Anterior cingulate cortex (tissue), 58 donors: Measurements from ENCODE around the gene DPM1.

ENCODE experiments used
- DNase-seq, 58 donors: peaks; one replicate each; lab custom pipeline; 2025; lab: John Stamatoyannopoulos, UW

DPM1 gene

DNA sequence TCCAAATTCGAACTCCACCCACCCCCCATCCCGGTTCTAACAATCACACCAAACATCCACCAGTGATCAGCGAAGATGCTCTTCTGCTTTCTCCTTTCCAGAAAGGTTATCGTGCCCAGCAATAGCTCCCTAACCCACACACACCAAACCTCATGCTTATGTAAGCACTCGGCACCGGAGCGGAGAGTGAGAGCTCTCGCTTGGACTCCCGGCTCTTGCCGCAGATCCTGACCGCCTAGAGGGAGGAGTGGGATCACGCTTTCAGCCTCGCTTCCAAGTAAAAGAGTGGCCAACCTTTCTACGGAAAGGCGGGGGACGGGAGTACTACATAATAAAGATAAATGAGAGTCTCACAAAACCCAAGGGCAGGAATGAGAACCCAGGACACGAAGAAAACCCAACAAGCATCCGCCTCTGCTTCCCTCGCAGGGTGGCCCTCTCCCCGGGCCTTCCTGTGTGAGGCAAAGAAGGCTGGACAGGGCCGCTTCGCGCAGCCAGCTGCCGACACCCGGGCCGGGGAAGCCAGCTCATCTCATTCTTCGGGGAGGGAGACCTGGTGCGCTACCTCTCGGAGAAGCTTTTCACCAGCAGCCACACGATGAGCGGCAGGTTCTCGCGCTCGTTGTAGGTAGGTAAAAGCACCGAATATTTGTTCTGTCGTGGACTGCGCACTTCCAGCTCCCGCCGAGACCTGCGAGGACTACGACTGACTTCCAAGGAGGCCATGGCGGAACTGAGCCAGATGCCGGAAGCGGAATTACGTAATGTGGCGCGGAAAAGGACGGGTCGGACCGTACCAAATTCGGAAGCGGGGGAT is at the start of gene DPM1:
Gene DPM1, minus strand, starts transcription at position 735 of the 817 bp plus-strand sequence. Its CDS starts 9 bp downstream, at position 726.
- peak in 57 of 58 donors; percentile 24 to 95 (median 83) for DNase-seq

- DNase-seq: no peak
Observed at GRCh38 chr20:51005214-51005613, 46.9 kb upstream of the DPM1 start.

DNA sequence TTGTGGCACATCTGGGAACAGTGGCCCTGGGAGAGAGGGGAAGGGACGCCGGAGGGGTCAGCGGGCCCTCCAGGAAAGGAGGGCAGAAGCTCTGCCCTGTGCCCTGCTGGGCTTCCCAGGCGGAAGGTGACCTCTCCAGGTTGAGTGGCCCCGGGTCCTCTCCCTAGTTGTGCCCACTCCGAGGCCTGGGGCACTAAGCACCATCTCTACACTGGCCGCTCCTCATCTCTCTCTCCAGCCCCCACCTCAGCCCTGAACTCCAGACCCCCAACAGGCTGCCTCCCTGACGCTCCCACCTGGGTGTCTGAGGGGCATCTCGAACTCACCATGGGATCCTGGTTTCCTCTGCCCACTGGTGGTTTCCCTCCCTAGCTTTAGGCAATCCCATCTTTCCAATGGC is 46.4 kb upstream of the DPM1 start:
- no peak for DNase-seq

GRCh38 chr20:51004305-51004727 is 46.0 kb upstream of the DPM1 start:
- no peak for DNase-seq

DNA sequence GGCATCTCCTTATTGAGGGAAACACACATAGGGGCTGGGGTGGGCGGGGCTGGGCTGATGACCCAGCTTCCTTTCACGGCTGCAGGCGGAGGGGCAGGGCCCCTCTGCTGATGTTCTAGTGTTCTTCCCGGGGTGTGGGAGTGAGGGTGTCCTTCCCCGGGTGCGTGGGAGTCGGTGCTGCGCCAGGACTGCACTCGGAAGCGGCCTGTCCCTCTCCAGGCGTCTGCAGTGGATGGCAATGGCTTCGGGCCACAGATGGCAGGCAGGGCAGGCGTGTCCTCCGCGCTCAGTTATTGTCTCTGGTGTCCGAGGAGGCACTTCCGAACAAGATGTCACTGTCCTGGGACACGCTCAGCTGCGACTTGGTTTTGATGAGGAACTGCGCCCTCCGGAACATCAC is 45.4 kb upstream of the DPM1 start:
- no peak for DNase-seq

- DNase-seq: no peak
Observed at GRCh38 chr20:51002633-51003032, 44.3 kb upstream of the DPM1 start.

DNA sequence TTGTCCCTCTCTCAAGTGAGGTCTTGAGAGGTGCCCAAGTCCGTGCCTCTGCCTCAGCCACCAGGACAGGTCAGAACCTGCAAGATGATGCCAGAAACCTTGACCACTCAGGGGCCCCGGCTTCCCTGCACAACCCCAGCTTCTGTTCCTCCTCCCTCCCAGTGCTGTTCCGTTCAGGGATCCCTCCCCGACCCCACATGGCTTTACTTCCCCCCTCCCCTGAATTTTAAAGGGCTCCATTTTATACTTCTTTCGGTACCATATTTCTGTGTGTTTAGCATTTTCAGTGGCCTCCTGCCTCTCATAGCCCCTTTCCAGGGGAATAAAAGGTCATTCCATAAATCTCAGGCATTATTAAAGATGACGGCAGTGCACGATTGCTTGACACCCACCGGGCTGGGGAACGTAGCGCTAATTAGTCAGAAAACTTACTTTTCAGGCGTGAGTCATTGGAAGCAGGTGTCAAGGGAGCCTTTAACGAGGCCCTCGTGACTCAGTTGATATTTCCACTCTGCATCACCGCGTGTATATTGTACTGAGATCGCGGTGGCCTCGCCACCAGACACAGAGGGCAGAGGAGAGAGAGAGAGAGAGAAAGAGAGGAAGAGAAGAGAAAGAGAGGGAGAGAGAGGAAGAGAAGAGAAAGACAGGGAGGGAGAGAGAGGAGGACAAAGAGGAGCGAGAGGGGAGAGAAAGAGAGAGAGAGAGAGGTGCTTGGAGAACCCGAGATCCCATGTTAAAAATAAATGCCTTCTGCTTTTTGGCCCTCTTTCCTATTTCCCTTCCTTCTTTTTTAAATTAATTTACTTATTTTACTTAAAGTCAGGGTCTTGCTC is 43.3 kb upstream of the DPM1 start:
- DNase-seq: no peak

DNA sequence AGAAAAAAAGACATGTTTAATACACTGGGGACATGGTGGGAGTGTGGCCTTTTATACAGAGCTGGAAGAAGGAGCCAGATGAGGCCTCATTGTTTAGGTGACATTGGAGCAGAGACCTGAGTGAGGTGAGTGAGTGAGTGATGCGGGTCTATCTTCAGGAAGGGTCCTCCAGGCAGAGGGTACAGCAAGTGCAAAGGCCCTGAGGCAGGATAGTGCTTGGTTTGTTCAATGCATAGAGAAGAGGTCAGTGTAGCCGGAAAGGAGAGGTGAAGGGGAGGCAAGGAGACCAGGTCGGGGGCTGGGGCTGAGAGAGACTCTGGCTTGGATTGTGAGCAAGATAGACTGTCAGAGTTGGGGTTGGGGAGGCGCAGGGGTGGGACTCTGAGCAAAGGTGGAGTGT is 41.0 kb upstream of the DPM1 start:
- no peak for DNase-seq

DNA sequence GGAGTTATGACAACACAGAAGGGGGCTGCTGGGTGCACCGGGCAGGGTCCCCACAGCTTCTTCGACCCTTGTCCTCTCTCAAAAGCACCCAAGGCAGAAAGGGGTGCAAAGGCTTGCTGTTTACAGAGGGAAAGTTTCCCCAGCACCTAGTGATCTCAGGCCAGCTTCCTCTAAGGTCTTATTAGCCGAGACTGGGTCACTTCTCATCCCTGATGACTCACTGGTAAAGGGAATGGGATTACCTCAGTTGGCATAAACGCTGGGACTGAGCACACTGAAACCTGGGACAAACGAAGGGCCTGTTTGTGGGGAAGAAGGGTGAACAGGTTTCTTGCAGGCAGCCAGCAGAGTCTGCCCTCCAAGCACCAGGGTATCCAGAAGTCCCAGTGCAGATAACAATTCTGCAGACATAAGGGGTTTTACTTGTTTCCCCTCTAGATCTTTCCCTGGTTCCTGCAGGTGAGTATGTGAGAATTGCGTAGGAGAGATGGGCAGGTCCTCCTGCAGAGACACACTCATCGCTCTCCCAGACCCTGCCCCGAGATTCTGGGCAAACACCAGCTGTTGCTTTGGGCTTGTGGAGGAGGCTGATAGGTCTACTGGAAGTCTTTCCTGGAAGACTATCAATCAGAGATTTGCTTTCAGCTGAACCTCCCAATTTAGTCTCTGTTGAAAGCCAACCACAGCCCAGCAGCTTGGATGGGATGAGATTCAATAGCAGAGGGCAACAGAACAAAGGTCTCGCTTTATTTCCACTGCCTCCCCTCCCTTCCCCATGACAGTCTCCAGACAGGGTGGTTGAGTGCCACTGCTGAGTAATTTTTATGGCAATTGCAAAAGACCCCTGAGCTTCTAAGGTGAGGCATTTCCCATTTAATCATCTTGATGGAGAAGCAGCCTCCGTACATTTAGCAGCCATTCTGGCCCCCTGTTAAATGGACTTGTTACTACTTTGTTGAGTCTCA is 38.9 kb upstream of the DPM1 start:
- DNase-seq: no peak

DNA sequence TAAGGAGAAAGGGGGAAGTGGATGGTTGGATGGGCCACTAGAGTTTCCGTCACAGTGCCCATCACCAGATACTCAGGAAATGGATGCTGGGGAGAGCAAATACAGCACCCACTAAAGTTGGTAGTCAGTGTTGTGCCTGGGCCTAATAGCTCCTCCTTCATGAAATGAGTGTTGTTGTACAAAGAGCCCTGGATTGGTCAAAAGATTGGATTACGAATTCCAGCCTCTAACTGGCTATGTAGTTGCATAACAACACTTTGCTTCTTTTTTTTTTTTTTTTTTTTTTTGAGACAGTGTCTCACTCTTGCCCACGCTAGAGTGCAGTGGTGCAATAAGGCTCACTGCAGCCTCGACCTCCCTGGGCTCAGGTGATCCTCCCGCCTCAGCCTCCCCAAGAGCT is 37.2 kb upstream of the DPM1 start:
- DNase-seq: no peak

DNA sequence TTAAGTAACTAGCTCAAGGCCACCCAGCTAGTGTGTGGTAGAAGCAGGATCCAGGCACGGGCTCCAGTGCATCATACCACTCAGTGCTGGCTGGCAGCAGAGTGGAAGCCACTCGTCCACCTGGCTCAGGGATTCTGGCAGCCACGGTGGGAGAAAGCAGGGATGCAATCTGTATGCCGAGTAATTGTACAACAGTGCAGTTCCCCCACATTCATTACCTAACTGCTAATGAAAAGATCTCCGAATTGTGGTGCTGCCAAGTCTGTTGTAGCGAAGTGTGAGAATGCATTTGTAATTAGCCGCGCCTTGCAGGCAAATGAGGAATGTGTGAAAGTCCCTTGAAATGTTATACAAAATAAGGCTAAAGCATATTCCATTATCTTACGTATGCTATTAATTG is 35.5 kb upstream of the DPM1 start:
- peak in 3 of 58 donors; percentile 15 to 36 (median 18) for DNase-seq

DNA sequence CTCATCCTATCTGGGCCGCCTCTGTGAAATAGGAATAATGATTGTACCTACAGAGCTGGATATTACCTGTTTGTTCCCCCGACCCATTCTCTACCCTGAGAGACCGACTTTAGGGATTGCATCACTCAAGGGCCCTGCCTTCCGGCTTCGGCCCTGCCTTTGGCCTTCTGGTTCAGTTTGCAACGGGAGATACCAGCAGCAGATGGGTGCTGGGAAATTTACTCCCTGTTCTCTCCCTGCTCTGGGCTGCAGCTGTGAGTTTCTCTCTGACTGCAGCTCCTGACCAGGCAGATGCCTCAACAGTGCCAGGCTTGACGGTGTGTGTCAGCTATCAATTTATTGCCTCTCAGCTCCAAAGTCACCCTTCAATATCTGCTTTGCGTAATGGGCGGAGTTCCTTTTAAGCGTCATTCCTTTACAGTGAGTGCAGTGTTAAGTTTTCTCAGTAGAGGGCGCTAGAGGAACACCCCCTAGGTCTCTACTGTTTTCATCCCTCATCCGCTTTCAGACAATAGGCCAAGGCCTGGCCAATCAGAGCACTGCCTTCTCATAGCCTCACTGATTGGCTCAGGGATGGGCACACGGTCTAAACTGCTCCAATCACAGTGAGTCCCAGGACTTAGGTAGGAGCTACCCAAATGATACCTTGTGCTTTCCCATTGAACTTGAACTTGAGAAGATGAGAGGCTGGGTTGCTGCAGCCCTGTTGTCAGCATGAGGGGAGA is 34.6 kb upstream of the DPM1 start:
- DNase-seq: peak in 2 of 58 donors; percentile 6 to 18

GRCh38 chr20:50992336-50992732 is 34.0 kb upstream of the DPM1 start:
- no peak for DNase-seq

GRCh38 chr20:50991076-50991475 is 32.7 kb upstream of the DPM1 start:
- DNase-seq: no peak

DNA sequence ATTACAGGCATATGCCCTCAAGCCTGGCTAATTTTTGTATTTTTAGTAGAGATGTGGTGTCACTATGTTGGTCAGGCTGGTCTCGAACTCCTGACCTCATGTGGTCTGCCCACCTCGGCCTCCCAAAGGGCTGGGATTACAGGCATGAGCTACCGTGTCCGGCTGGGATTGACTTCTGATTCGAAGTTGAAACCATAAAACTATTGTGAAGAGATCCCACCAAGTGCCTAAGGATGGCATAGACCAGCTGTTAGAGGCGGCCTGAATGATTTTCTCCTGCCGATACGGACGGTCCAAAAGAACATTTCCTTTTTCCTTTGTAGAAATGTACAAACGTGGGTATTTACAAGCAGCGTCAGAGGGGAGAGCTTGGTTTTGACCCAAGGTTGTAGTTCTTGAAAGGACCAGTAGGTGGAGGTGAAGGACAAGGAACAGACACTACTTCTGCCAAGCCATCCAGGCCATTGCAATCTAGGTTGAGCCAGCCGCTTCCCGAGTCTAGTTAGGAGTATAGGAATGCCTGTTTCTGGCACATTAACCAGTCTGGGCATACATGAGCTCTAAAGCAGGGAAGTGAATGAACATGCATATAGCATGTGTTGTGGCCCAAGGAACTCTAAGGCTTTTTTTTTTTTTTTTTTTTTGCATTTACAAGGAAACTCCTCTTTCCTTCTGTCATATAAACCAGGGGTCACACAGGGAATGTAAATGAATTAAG is 29.3 kb upstream of the DPM1 start:
- peak in 50 of 58 donors; percentile 7 to 83 (median 44) for DNase-seq

GRCh38 chr20:50983321-50983720 is 25.0 kb upstream of the DPM1 start:
- no peak for DNase-seq

DNA sequence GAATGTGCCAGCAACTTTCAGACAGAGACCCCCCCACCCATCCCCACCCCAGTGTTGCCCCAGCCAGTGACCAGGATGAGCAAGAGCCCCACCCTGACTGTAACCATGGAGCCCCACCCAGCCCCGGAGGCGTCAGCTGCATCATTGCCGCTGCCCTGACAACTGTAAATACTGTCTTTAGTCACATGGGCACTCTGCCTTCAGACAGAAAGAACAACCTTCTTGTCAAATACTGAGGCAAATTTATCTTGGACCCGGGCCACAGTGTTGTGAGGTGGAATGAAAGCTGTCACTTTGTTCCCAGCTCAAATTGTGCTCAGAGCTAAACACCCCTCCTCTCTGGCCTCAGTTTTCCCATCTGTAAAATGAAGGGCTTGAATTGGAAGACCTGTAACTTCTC is 24.0 kb upstream of the DPM1 start:
- DNase-seq: no peak

GRCh38 chr20:50981714-50982048 is 23.3 kb upstream of the DPM1 start:
- no peak for DNase-seq
